Measurements from ENCODE around the gene MYO1F. TPM values are rescaled to one million over a fixed set of nuclear protein-coding genes. Genes with fewer than 3 reads are reported as not detected.

MYO1F gene
- total RNA-seq, 4 donors from 2014 or later: 2.2 to 6.3 (median 3.2) TPM

DNA sequence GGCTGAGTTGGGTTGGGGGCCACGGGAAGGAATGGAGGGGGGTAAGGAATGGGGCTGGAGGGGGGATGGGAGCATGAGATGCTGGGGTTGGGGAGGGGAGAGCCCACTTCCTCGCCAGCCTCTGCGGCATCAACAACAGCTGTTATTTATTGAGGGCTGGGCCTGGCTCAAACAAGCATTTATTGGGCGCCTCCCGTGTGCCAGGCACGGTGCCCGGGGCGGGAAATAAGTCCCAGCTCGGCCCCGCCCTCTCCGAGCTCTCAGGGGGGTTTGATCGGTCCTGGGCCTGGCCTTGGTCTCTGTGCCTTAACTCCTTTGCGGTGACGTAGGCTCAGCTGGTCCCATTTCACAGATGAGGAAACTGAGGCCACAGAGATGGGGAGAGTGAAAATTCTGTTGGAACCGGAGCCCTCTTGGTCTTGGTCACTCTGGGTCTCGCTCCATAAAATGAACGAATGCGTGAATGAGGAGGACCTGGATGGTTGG is 34.2 kb upstream of the MYO1F start:
- TF ChIP-seq, protein P1, sequence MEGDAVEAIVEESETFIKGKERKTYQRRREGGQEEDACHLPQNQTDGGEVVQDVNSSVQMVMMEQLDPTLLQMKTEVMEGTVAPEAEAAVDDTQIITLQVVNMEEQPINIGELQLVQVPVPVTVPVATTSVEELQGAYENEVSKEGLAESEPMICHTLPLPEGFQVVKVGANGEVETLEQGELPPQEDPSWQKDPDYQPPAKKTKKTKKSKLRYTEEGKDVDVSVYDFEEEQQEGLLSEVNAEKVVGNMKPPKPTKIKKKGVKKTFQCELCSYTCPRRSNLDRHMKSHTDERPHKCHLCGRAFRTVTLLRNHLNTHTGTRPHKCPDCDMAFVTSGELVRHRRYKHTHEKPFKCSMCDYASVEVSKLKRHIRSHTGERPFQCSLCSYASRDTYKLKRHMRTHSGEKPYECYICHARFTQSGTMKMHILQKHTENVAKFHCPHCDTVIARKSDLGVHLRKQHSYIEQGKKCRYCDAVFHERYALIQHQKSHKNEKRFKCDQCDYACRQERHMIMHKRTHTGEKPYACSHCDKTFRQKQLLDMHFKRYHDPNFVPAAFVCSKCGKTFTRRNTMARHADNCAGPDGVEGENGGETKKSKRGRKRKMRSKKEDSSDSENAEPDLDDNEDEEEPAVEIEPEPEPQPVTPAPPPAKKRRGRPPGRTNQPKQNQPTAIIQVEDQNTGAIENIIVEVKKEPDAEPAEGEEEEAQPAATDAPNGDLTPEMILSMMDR (IDR thresholded peaks at IDR 0.05): no peak
- TF ChIP-seq POLR2A (IDR thresholded peaks at IDR 0.05): no peak
- peak in 1 of 2 donors; percentile 46 for DNase-seq (ENCODE audit: low spot score in 2 of 2)
- H3K4me3 ChIP-seq (ENCODE audit: low read depth, poor library complexity, severe bottlenecking): no peak overlapping the region
- intact Hi-C loops (cut with DNase I; ENCODE audit: low total_unique reads): no loop called here
- 18 to 24% methylated on average over 17 to 18 of the region's 18 CpGs for WGBS, 2 donors

DNA sequence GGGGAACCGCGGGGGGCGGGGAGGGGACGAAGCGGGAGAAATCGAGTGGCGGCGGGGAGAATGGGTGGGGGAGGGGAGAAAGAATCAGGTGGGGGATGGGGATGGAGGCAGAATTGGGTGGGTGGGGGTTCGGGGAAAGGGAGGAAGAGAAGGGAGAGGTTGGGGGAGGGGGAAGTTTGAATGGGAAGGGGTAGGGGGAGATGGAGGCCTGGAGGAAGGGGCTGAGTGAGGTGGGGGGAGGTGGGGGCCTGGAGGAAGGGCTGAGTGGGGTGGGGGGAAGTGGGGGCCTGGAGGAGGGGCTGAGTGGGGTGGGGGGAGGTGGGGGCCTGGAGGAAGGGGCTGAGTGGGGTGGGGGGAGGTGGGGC is 33.7 kb upstream of the MYO1F start:
- no peak for DNase-seq (ENCODE audit: low spot score in 2 of 2)
- H3K4me3 ChIP-seq (ENCODE audit: low read depth, poor library complexity, severe bottlenecking): peak overlapping the region; percentile 48
- TF ChIP-seq, protein P1 (IDR thresholded peaks at IDR 0.05): no peak
- no peak for TF ChIP-seq POLR2A (IDR thresholded peaks at IDR 0.05)
- 0 to 3% methylated on average over 1 to 7 of the region's 9 CpGs for WGBS, 2 donors
- intact Hi-C loops (cut with DNase I; ENCODE audit: low total_unique reads): no loop called here

GRCh38 chr19:8610041-8610935 is 33.0 kb upstream of the MYO1F start, which contains the start of gene ADAMTS10:
ADAMTS10 (minus strand) TSS chr19:8610715; CDS start chr19:8605710, 5,005 bp downstream.
- H3K4me3 ChIP-seq (ENCODE audit: low read depth, poor library complexity, severe bottlenecking): peak within 1 kb of the TSS; percentile 48
- TF ChIP-seq POLR2A (IDR thresholded peaks at IDR 0.05): no peak
- TF ChIP-seq, protein P1 (IDR thresholded peaks at IDR 0.05): no peak
- intact Hi-C loops (cut with DNase I; ENCODE audit: low total_unique reads): no loop called here
- 0 to 1% methylated on average over 16 to 22 of the region's 74 CpGs for WGBS, 2 donors
- DNase-seq (ENCODE audit: low spot score in 2 of 2): peak in 1 of 2 donors; percentile 89

DNA sequence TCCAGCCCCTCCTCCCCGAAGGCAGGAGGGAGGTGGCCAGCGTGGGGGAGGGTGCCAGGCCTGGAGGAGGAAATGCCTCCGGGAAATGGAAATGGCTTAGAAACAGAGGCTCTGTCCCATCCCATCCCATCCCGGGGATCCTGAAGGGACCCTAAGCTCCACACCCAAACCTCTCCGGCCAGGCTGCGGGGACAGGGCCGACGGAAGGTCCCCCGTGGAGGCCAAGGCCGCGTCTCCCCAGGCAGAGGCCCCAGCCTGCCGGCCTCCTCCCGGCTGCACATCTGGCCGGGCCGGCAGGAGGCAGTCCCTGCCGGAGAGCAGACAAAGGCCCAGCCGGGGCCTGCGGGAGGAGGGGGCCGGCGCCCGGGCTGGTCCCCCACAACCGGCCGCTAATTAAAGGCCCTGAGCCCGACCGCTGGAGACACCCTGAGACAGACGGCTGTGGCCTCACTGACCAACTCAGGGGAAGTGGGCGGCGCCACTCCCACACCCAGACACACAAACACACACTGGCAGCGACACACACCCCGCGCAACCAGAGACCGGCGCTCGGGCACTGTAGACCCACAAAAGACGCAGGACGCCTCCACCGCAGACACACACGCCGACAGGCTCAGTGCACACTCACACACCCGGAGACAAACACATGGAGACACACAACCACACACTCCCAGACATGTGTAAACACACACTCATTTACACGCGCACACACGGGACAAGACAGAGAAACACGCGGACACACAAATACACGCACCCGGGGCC is 32.2 kb upstream of the MYO1F start:
- peak overlapping the region; percentile 48 for H3K4me3 ChIP-seq (ENCODE audit: low read depth, poor library complexity, severe bottlenecking)
- WGBS, 2 donors: 1 to 4% methylated on average over 25 to 47 of the region's 47 CpGs
- intact Hi-C loops (cut with DNase I; ENCODE audit: low total_unique reads): no loop called here
- TF ChIP-seq POLR2A (IDR thresholded peaks at IDR 0.05): no peak
- TF ChIP-seq, protein P1 (IDR thresholded peaks at IDR 0.05): peak in 1 of 3 donors; percentile 16
- peak in 1 of 2 donors; percentile 93 for DNase-seq (ENCODE audit: low spot score in 2 of 2)

DNA sequence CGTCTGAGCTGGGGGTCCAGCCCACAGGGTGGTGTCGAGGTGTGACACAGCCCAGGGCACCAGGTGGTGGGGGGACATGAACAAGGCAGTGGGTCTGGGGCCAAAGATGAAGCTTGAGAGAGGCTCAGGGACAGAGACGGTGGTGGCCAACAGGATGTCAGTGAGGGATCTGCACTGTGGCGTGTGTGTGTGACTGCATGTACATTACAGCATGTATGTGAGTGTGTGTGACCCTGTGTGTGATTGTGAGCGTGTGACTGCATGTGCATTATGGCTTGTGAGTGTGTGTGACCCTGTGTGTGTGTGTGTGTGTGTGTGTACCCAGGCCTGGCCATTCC is 31.7 kb upstream of the MYO1F start:
- intact Hi-C loops (cut with DNase I; ENCODE audit: low total_unique reads): no loop called here
- DNase-seq (ENCODE audit: low spot score in 2 of 2): no peak
- no peak for TF ChIP-seq POLR2A (IDR thresholded peaks at IDR 0.05)
- TF ChIP-seq, protein P1 (IDR thresholded peaks at IDR 0.05): no peak
- WGBS, 2 donors: 41 to 69% methylated on average over 5 of the region's 5 CpGs
- H3K4me3 ChIP-seq (ENCODE audit: low read depth, poor library complexity, severe bottlenecking): no peak overlapping the region

All from lower leg skin (tissue), 4 donors.